Adipose tissue (tissue), 3 donors: ENCODE measurements around the gene IL1B. TPM values are rescaled to one million over a fixed set of nuclear protein-coding genes. Genes with fewer than 3 reads are reported as not detected.

Source experiments
- H3K27ac ChIP-seq: one replicate; pipeline ENCODE4 v1.5.1; 2013; ENCODE audit warnings: low read depth, low read length
- WGBS, 3 donors: extraction: QIAGEN DNeasy Blood & Tissue Kit; methylation state at CpG; one replicate each; pipeline ENCODE4 v1.1.7; 2013; 5-methylcytosine and 5-hydroxymethylcytosine counted together
- polyA plus RNA-seq, 3 donors: library from polyadenylated mRNA; stranded (reverse); fragments of 200-250 nt; gene quantifications; one replicate each; pipeline ENCODE4 v1.2.3, GENCODE V29; 2013
- donor health status: healthy with polysubstance abuse.
- donor health status: Bipolar disorder and iron deficiency.
- donor health status: healthy.

The IL1B gene
- polyA plus RNA-seq, 3 donors = 1.0 to 31.0 (median 17.8) TPM

- WGBS, 3 donors = 82 to 87% (median 82%) methylated on average over 5 of the region's 5 CpGs
- H3K27ac ChIP-seq = no peak overlapping the region
These were observed 44.2 kb downstream of the IL1B start for GRCh38 chr2:112792419-112792818.

- H3K27ac ChIP-seq = no peak overlapping the region
- 95 to 99% (median 97%) methylated on average over 3 of the region's 3 CpGs for WGBS, 3 donors
These were observed 44.8 kb downstream of the IL1B start for GRCh38 chr2:112791693-112792230.

- 94 to 99% (median 96%) methylated on average over 3 of the region's 3 CpGs for WGBS, 3 donors
- H3K27ac ChIP-seq = no peak overlapping the region
These were observed 45.6 kb downstream of the IL1B start for GRCh38 chr2:112791019-112791418.

- H3K27ac ChIP-seq = no peak overlapping the region
- 85 to 91% (median 89%) methylated on average over 5 of the region's 5 CpGs for WGBS, 3 donors
These were observed 46.3 kb downstream of the IL1B start for GRCh38 chr2:112790305-112790704.

GRCh38 chr2:112789186-112789585 is 47.4 kb downstream of the IL1B start:
- no peak overlapping the region for H3K27ac ChIP-seq
- 84 to 95% (median 91%) methylated on average over 1 of the region's 1 CpG for WGBS, 3 donors

GRCh38 chr2:112788653-112789052 is 47.9 kb downstream of the IL1B start:
- 76 to 85% (median 85%) methylated on average over 3 of the region's 3 CpGs for WGBS, 3 donors
- H3K27ac ChIP-seq = no peak overlapping the region

- WGBS, 3 donors = 66 to 91% (median 71%) methylated on average over 4 of the region's 4 CpGs
- H3K27ac ChIP-seq = no peak overlapping the region
These were observed 48.7 kb downstream of the IL1B start for GRCh38 chr2:112787729-112788393.

GRCh38 chr2:112787294-112787693 is 49.3 kb downstream of the IL1B start:
- H3K27ac ChIP-seq = no peak overlapping the region
- WGBS, 3 donors = 52 to 88% (median 54%) methylated on average over 3 of the region's 3 CpGs

- WGBS, 3 donors = 37 to 48% (median 47%) methylated on average over 13 of the region's 13 CpGs
- no peak within 1 kb of the TSS for H3K27ac ChIP-seq
These were observed 52.1 kb downstream of the IL1B start, which contains the start of gene IL1A for GRCh38 chr2:112784199-112785189. Gene IL1A, minus strand, starts transcription at chr2:112784493. Its CDS starts 723 bp downstream, at chr2:112783770.

- 82 to 96% (median 89%) methylated on average over 3 of the region's 3 CpGs for WGBS, 3 donors
- H3K27ac ChIP-seq = no peak overlapping the region
These were observed 53.3 kb downstream of the IL1B start for GRCh38 chr2:112783187-112783714.

GRCh38 chr2:112782234-112782799 is 54.3 kb downstream of the IL1B start:
- 76 to 89% (median 88%) methylated on average over 3 of the region's 3 CpGs for WGBS, 3 donors
- no peak overlapping the region for H3K27ac ChIP-seq

Other genes starting within 250 kb of the IL1B start
- 10 to 100 TPM; 19.5 to 33.7 (median 31.3) TPM for gene SLC20A1, start 190.8 kb downstream of the IL1B start, polyA plus RNA-seq
- under 1 TPM in 1 of 3 donors, not detected in 2; 0.03 TPM for gene NT5DC4, start 115.8 kb downstream of the IL1B start, polyA plus RNA-seq
- under 1 TPM in 2 of 3 donors, not detected in 1; 0.05 to 0.16 TPM for gene CKAP2L, start 72.2 kb downstream of the IL1B start, polyA plus RNA-seq
- gene IL1A, start 52.3 kb downstream of the IL1B start, polyA plus RNA-seq = 1 to 10 TPM in 1 of 3 donors, not detected in 2; 1.2 TPM
- not detected for gene IL37, start 74.4 kb upstream of the IL1B start, polyA plus RNA-seq
- gene IL36G, start 141.2 kb upstream of the IL1B start, polyA plus RNA-seq = not detected
- under 1 TPM in 1 of 3 donors, not detected in 2; 0.45 TPM for gene IL36A, start 168.7 kb upstream of the IL1B start, polyA plus RNA-seq
- not detected for gene IL36B, start 216.1 kb upstream of the IL1B start, polyA plus RNA-seq
- gene IL36RN, start 222.4 kb upstream of the IL1B start, polyA plus RNA-seq = under 1 TPM in 1 of 3 donors, not detected in 2; 0.01 TPM
- gene IL1F10, start 231.2 kb upstream of the IL1B start, polyA plus RNA-seq = not detected